Duodenal mucosa (tissue), 2 donors: ENCODE results near the gene GPA33.

Source experiments
- H3K27ac ChIP-seq: one replicate; pipeline ENCODE4 v1.7.0; 2013; ENCODE audit warnings: low read depth, low read length
- H3K27me3 ChIP-seq, 2 donors: one replicate each; pipeline ENCODE4 v1.7.0; 2013; ENCODE audit warnings: low read length in 2 of 2, control low read depth in 1 of 2; ENCODE audit not compliant: insufficient read depth in 2 of 2, control insufficient read depth in 1 of 2
- H3K36me3 ChIP-seq, 2 donors: one replicate each; pipeline ENCODE4 v1.7.0; 2013; ENCODE audit warnings: low read length in 2 of 2, control low read depth in 1 of 2; ENCODE audit not compliant: insufficient read depth in 2 of 2, control insufficient read depth in 1 of 2
- H3K4me1 ChIP-seq, 2 donors: one replicate each; pipeline ENCODE4 v1.7.0; 2013; ENCODE audit warnings: low read length in 2 of 2, control low read depth in 1 of 2; ENCODE audit not compliant: insufficient read depth in 2 of 2, control insufficient read depth in 1 of 2
- H3K4me3 ChIP-seq, 2 donors: one replicate each; pipeline ENCODE4 v1.7.0; 2013; ENCODE audit warnings: low read length in 2 of 2, low read depth in 1 of 2
- H3K9ac ChIP-seq, 2 donors: one replicate each; pipeline ENCODE4 v1.7.0; 2013; ENCODE audit warnings: low read length in 2 of 2, low read depth in 1 of 2
- H3K9me3 ChIP-seq, 2 donors: one replicate each; pipeline ENCODE4 v1.7.0; 2013; ENCODE audit warnings: low read length in 2 of 2, control low read depth in 1 of 2; ENCODE audit not compliant: control insufficient read depth in 1 of 2

The GPA33 gene

DNA sequence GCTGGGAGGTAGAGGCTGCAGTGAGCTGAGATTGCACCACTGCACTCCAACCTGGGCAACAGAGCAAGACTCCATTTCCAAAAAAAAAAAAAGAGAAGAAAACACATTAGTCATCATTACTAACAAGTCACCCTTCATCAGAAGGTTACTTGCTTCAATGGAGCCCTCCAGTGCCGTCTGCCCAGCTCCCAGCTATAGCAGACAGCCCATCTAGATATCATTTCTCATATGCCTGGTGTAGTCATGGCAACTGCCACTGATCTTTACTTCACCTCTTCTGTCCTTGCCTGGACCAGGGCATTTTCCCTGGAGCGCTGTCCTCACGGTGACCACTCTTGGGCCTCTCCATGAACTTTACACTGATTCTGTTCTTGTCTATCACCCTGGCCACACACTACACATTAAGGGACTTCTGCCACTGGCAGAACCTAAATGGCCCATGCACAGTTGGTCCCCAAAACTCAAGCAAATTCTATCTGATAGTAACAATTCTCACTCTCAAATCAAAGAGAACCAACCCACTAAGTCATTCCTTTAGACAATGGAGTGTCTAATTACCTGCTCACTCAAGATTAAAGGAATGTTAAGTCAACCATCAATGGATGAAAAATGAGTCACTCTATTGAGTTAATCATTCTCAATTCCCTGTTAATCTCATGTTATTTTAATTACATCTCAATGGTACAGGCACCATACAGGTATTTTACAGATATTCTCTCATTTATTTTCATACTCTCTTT lies 12.9 kb downstream of the GPA33 start:
- peaks cover 5 to 24% of the 10 kb centered on the region in 2 donors for H3K36me3 ChIP-seq
- no peak overlapping the region for H3K9ac ChIP-seq
- no peak overlapping the region for H3K4me3 ChIP-seq
- H3K27me3 ChIP-seq: no peaks in the 10 kb centered on the region
- H3K9me3 ChIP-seq: no peaks in the 10 kb centered on the region
- peaks cover 23 to 26% of the 10 kb centered on the region in 2 donors for H3K4me1 ChIP-seq
- no peak overlapping the region for H3K27ac ChIP-seq

DNA sequence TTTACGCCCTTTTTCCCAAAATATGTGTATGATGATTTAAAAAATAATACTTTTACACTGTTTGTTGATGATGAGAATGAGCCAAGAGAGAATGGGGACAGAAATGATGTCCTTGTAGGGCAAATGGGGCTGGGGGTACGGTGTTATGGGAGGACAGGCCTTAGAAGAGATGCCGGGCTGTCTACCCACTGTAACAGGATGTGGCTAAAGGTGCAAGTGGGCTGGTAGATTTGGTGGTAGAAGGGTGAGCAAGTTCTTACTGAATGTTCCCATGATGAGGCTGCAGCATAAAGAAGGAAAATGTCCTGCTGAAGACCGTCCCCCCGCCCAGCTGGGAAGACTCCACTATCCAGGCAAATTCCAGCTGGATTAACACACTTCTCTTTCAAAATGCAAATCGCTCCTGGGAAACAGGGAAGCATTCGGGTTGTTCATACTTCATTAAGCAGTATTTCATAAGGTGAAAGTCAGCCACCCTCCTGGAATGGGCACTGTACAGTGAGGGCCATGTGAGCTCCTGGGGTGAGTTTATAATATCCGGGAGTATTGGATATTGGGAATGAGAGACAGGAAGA lies 14.0 kb downstream of the GPA33 start:
- Histone ChIP-seq H3K27ac (no peak overlapping the region), H3K9ac (no peak overlapping the region), H3K27me3 (no peaks in the 10 kb centered on the region), H3K9me3 (no peaks in the 10 kb centered on the region), H3K4me3 (no peak overlapping the region), H3K4me1 (peaks cover 12 to 16% of the 10 kb centered on the region in 2 donors), H3K36me3 (peaks cover 5 to 32% of the 10 kb centered on the region in 2 donors)

DNA sequence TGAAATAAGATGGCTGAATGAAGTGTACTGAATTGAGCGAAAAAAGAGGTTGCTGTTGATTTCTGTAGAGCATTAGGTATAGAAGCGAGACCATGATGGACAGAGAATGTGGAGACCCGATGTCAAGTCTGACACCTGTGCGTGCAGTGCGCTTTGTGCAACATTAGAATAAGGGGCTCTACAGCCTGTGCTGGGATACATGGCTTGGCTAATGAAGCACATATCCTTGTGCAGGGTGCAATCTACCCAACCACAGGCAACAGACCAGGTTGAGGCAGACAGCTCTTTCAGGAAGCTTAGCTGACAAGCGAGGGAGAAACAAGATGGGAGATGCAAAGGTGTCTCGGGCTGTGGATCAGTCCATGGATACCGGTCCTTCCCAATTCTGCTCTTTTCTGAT lies 18.9 kb downstream of the GPA33 start:
- Histone ChIP-seq H3K36me3 (peaks cover 8 to 55% of the 10 kb centered on the region in 2 donors), H3K4me1 (no peaks in the 10 kb centered on the region), H3K9me3 (no peaks in the 10 kb centered on the region), H3K27ac (no peak overlapping the region), H3K27me3 (no peaks in the 10 kb centered on the region), H3K4me3 (no peak overlapping the region), H3K9ac (no peak overlapping the region)

DNA sequence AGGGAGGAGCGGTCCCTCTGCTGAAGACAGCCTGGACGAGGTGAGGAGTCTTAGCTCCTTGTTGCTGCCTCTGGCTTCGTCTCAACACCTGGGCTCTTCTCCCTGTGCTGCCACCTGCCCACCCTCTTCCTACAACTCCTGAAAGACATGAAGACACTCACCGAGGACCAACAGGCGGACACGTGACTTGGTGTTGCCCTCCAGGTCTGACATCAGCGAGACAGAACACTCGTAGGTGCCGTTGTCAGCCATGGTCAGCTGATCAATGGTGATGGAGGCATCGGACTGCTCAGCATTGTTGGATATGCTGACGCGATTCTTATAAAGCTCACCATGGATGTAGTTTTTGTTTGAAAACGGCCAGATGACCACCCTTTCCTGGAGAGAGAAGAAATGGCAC lies 21.4 kb downstream of the GPA33 start:
- Histone ChIP-seq H3K27me3 (no peaks in the 10 kb centered on the region), H3K9ac (no peak overlapping the region), H3K9me3 (no peaks in the 10 kb centered on the region), H3K27ac (no peak overlapping the region), H3K36me3 (peaks cover 3 to 50% of the 10 kb centered on the region in 2 donors), H3K4me1 (peaks cover 9 to 10% of the 10 kb centered on the region in 2 donors), H3K4me3 (no peak overlapping the region)

DNA sequence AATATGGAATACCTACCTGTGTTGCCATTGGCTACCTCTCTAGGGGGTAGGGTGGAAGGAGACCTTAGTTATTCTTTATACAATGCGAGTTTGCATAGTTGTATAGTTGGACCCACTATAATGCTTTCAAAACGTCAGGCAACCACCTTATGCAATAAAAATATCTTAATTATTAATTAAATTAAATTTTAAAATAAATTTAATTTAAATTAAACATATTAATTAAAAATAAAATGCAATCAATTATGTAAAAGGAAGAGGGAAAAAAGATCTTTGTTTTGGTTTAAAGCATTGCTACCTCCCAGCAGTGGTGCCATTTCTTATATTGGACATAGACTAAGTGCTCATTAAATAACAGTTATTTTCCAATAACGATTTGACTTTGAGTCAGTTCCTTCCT lies 22.3 kb downstream of the GPA33 start:
- no peak overlapping the region for H3K27ac ChIP-seq
- no peak overlapping the region for H3K4me3 ChIP-seq
- H3K9me3 ChIP-seq: no peaks in the 10 kb centered on the region
- peaks cover 3 to 48% of the 10 kb centered on the region in 2 donors for H3K36me3 ChIP-seq
- no peak overlapping the region for H3K9ac ChIP-seq
- H3K27me3 ChIP-seq: no peaks in the 10 kb centered on the region
- H3K4me1 ChIP-seq: peaks cover 9 to 10% of the 10 kb centered on the region in 2 donors

DNA sequence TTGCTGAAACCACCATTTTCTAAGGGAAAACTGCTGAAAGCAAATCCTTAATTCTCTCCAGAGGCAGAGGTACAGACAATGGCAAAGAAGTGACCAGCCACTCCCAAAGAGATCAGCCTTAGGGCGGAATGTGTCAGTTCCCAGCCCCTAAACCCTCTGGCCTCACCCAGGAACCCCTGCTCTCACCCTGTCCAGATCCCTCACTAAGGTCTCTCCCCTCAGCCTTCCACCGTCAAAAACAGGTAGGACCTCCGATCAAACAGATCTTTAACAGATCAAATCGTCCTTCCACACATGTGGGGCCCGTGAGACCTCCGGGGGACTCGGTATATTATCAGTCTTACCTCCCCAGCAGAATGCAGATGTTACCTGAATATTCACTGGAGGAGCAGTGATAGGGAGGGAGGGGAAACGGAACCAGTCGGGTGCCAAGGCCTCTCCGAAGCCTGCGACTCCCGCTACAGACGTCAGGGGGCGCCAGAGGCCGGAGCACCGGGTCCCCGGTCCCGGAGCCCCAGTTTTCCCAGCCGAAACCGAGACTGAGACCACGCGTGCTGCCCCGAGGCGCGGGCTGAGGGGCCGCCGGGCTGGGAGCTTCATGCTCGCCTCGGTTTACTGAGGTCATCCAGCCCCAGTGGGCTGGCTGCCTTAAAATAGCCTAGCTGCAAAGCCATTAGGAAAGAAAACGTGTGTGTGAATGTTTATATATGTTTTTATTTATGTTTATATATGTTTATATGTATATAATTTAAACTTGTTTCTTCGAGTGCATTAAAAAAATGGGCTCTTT lies 23.6 kb downstream of the GPA33 start:
- Histone ChIP-seq H3K4me3 (no peak overlapping the region), H3K9me3 (no peaks in the 10 kb centered on the region), H3K4me1 (peaks cover 9 to 10% of the 10 kb centered on the region in 2 donors), H3K27me3 (no peaks in the 10 kb centered on the region), H3K9ac (no peak overlapping the region), H3K36me3 (peaks cover 3 to 46% of the 10 kb centered on the region in 2 donors), H3K27ac (no peak overlapping the region)

DNA sequence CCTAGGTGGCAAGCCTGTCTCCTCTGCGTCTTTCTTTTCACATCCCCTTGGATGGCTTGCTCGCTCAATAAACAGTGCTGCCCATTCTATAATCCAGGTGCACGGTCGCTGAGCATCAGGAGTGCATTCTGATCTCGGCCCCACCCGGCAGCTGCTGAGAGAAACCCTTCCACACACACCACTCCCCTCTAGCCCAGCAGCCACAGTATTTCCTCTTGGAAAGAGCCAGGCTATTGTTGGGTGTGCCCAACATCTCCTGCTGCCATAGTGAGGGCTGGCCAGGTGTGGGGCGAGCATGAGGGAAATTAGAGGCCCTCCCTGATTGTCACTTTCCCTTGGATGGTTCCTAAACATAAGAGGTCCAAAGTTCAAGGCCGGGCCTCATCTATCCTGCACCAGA lies 24.7 kb downstream of the GPA33 start:
- no peaks in the 10 kb centered on the region for H3K27me3 ChIP-seq
- no peaks in the 10 kb centered on the region for H3K9me3 ChIP-seq
- H3K4me3 ChIP-seq: no peak overlapping the region
- no peak overlapping the region for H3K27ac ChIP-seq
- peaks cover 9 to 10% of the 10 kb centered on the region in 2 donors for H3K4me1 ChIP-seq
- peaks cover 3 to 44% of the 10 kb centered on the region in 2 donors for H3K36me3 ChIP-seq
- H3K9ac ChIP-seq: no peak overlapping the region

DNA sequence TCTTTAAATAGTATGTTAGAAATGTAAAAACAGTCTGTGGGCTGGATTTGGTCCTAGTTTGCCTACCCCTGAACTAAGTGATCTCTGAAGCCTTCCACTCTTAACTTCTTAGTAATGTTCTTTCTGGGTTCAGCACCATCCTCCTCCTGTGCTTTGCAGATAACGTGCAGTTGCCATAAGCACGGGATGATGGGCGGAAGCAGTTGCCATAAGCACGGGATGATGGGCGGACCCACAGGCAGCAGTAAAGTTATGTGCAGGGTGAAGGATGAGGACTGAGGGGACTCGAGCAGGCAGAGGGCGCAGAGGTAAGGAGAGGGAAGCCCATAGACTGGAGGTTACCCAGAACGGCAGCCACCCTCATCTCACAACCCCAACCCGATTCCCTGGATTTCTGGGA lies 25.6 kb downstream of the GPA33 start:
- Histone ChIP-seq H3K4me1 (peaks cover 9 to 10% of the 10 kb centered on the region in 2 donors), H3K27me3 (no peaks in the 10 kb centered on the region), H3K36me3 (peaks cover 3 to 38% of the 10 kb centered on the region in 2 donors), H3K4me3 (no peak overlapping the region), H3K9me3 (no peaks in the 10 kb centered on the region), H3K27ac (no peak overlapping the region), H3K9ac (no peak overlapping the region)

DNA sequence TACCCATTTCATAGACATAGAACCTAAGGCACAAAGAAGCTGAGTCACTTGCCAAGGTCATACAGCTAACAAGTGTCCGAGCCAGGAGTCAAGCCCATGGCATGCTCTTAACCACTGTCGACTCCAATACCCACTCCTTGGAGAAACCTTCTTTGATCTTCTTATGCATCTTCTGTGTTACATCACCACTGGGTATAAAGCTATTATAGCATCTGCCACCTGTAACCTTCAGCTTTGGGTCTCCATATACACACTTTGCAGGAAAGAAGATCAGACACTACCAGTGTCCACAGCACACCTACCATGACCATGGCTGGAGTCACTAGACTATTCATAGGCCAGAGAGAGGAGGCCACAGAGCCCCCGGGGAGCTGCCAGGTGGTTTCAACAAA lies 29.1 kb downstream of the GPA33 start:
- Histone ChIP-seq H3K4me1 (peaks cover 9 to 12% of the 10 kb centered on the region in 2 donors), H3K4me3 (no peak overlapping the region), H3K27ac (no peak overlapping the region), H3K36me3 (peaks cover 5 to 42% of the 10 kb centered on the region in 2 donors), H3K27me3 (no peaks in the 10 kb centered on the region), H3K9me3 (no peaks in the 10 kb centered on the region), H3K9ac (no peak overlapping the region)
